Ishikawa (cell line): Measurements from ENCODE around the gene SNX11.

Experiments used
- CREB1 ChIP-seq: IDR thresholded peaks from 2 replicates; pipeline ENCODE4 v1.6.1; 2012; ENCODE audit warnings: low read depth
- EP300 ChIP-seq: IDR thresholded peaks from 2 replicates; pipeline ENCODE4 v1.6.1; 2012; ENCODE audit warnings: borderline replicate concordance
- FOXM1 ChIP-seq: IDR thresholded peaks from 2 replicates; pipeline ENCODE4 v1.6.1; 2012; ENCODE audit warnings: low read depth, borderline replicate concordance
- NFIC ChIP-seq: IDR thresholded peaks from 2 replicates; pipeline ENCODE4 v1.6.1; 2012
- REST ChIP-seq: IDR thresholded peaks from 2 replicates; pipeline ENCODE4 v1.6.1; 2012; ENCODE audit warnings: low read depth, mild to moderate bottlenecking
- TCF12 ChIP-seq: IDR thresholded peaks from 2 replicates; pipeline ENCODE4 v1.6.1; 2012; ENCODE audit warnings: low read depth
- YY1 ChIP-seq: IDR thresholded peaks from 2 replicates; pipeline ENCODE4 v1.6.1; 2012; ENCODE audit warnings: low read depth

- TF ChIP-seq REST (no peak), EP300 (no peak), YY1 (no peak), FOXM1 (no peak), TCF12 (no peak), CREB1 (no peak), NFIC (no peak)
Measured at GRCh38 chr17:48134912-48135480, 27.4 kb downstream of the SNX11 start.
